Panc1 (cell line): ENCODE data around the gene KANK4. TPM values are rescaled to one million over a fixed set of nuclear protein-coding genes. Genes with fewer than 3 reads are reported as not detected.

Source experiments
- ATAC-seq: fragments of 200-7000 bp; cut with Tn5 transposase; 2 replicates; pipeline ENCODE4 v1.9.1; 2020; ENCODE audit warnings: mild to moderate bottlenecking, moderate library complexity
- BruUV-seq: library from RNA; stranded (reverse); fragments of 400-500 nt; replicated peaks from 2 replicates; lab custom pipeline; 2021; lab: Mats Ljungman, UMichigan
- CTCF ChIA-PET: fragments of 300-600 bp; sonication (Branson Sonifier 250); formaldehyde crosslinking; loops from one replicate; lab custom pipeline; 2022; ENCODE audit warnings: antibody characterized with exemption; lab: Charles Lee
- POLR2A ChIA-PET: fragments of 300-600 bp; sonication (Branson Sonifier 250); formaldehyde crosslinking; loops from one replicate; lab custom pipeline; 2022; ENCODE audit warnings: antibody characterized with exemption; lab: Charles Lee
- DNase-seq: peaks from one replicate; pipeline ENCODE4 v3.0.0-alpha.2; 2010; ENCODE audit warnings: low read depth, low spot score
- H3K27ac ChIP-seq: 2 replicates; pipeline ENCODE4 v1.5.1; 2011; ENCODE audit warnings: mild to moderate bottlenecking, low read length, inconsistent platforms
- H3K27me3 ChIP-seq: fragments of 200-500 bp; sonication (Bioruptor generic); 2 replicates; pipeline ENCODE4 v1.6.0; 2014; ENCODE audit warnings: low read length, inconsistent platforms; ENCODE audit not compliant: control insufficient read depth, insufficient read depth
- H3K36me3 ChIP-seq: fragments of 200-500 bp; sonication (Bioruptor generic); 2 replicates; pipeline ENCODE4 v1.5.1; 2014; ENCODE audit warnings: inconsistent platforms, mild to moderate bottlenecking, low read length, moderate library complexity; ENCODE audit not compliant: control insufficient read depth, insufficient read depth
- H3K4me1 ChIP-seq: 2 replicates; pipeline ENCODE4 v1.5.1; 2011; ENCODE audit warnings: inconsistent platforms, mild to moderate bottlenecking, low read length, moderate library complexity; ENCODE audit not compliant: control insufficient read depth, insufficient read depth
- H3K4me3 ChIP-seq, 2 experiments: 2 replicates each; pipeline ENCODE4 v1.5.1; 2011 to 2012; ENCODE audit warnings: low read depth in 2 of 2, low read length in 2 of 2, mild to moderate bottlenecking in 2 of 2, inconsistent platforms in 1 of 2, moderate library complexity in 1 of 2
- H3K9me3 ChIP-seq: fragments of 200-500 bp; sonication (Bioruptor generic); 2 replicates; pipeline ENCODE4 v1.5.1; 2014; ENCODE audit warnings: low read depth, mild to moderate bottlenecking, inconsistent platforms, low read length, moderate library complexity; ENCODE audit not compliant: control insufficient read depth, insufficient read depth
- POLR2AphosphoS5 ChIP-seq: IDR thresholded peaks from 2 replicates; pipeline ENCODE4 v1.6.1; 2012; ENCODE audit warnings: mild to moderate bottlenecking, low read depth, low read length, moderate library complexity
- SIN3A ChIP-seq: IDR thresholded peaks from 2 replicates; pipeline ENCODE4 v1.6.1; 2012; ENCODE audit warnings: low read depth, mild to moderate bottlenecking, low read length, moderate library complexity, borderline replicate concordance; ENCODE audit not compliant: insufficient read depth
- TCF7L2 ChIP-seq: IDR thresholded peaks from 2 replicates; pipeline ENCODE4 v1.6.1; 2011; ENCODE audit warnings: mild to moderate bottlenecking, low read depth, low read length, inconsistent platforms
- in situ Hi-C: cut with HindIII; loops from 2 replicates; pipeline ENCODE4 v1.10.0; 2016; ENCODE audit warnings: low sequenced_read_pairs, low pct_unique_long_range_greater_than_20kb
- intact Hi-C: fragments of 100-400 bp; cut with micrococcal nuclease; formaldehyde crosslinking; loops from one replicate; pipeline ENCODE4 v1.10.0; 2022; ENCODE audit not compliant: unreplicated experiment
- total RNA-seq: library from RNA; stranded (reverse); gene quantifications from one replicate; pipeline ENCODE4 v1.2.1, GENCODE V29; 2021; ENCODE audit not compliant: unreplicated experiment
- TF ChIP-seq, protein P1 (sequence below), 2 experiments: IDR thresholded peaks; 2 replicates each; pipeline ENCODE4 v1.6.1; 2011 to 2012; ENCODE audit warnings: low read depth in 2 of 2, control low read depth in 1 of 2, low read length in 1 of 2, mild to moderate bottlenecking in 1 of 2, moderate library complexity in 1 of 2; ENCODE audit not compliant: insufficient read depth in 1 of 2
- TF ChIP-seq, protein P2 (sequence below): fragments of 450-650 bp; IDR thresholded peaks from 2 replicates; pipeline ENCODE4 v1.5.1; 2017; ENCODE audit warnings: mild to moderate bottlenecking

KANK4 gene
- total RNA-seq, 1 experiment from 2014 or later: 0.18 TPM

DNA sequence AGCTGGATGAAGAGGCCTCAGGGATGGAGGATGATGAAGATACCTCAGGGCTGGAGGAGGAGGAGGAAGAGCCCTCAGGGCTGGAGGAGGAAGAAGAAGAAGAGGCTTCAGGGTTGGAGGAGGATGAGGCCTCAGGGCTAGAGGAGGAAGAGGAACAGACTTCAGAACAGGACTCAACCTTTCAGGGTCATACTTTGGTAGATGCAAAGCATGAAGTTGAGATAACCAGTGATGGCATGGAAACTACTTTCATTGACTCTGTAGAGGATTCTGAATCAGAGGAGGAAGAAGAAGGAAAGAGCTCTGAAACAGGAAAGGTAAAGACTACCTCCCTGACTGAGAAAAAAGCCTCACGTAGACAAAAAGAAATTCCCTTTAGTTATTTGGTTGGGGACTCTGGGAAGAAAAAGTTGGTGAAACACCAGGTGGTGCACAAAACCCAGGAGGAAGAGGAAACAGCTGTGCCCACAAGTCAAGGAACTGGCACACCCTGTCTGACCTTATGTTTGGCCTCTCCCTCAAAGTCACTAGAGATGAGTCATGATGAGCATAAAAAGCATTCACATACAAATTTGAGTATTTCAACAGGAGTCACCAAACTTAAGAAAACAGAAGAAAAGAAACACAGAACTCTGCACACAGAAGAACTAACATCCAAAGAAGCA is 109.2 kb downstream of the KANK4 start:
- TF ChIP-seq SIN3A: no peak
- no peak for TF ChIP-seq POLR2AphosphoS5
- TF ChIP-seq, protein P1, sequence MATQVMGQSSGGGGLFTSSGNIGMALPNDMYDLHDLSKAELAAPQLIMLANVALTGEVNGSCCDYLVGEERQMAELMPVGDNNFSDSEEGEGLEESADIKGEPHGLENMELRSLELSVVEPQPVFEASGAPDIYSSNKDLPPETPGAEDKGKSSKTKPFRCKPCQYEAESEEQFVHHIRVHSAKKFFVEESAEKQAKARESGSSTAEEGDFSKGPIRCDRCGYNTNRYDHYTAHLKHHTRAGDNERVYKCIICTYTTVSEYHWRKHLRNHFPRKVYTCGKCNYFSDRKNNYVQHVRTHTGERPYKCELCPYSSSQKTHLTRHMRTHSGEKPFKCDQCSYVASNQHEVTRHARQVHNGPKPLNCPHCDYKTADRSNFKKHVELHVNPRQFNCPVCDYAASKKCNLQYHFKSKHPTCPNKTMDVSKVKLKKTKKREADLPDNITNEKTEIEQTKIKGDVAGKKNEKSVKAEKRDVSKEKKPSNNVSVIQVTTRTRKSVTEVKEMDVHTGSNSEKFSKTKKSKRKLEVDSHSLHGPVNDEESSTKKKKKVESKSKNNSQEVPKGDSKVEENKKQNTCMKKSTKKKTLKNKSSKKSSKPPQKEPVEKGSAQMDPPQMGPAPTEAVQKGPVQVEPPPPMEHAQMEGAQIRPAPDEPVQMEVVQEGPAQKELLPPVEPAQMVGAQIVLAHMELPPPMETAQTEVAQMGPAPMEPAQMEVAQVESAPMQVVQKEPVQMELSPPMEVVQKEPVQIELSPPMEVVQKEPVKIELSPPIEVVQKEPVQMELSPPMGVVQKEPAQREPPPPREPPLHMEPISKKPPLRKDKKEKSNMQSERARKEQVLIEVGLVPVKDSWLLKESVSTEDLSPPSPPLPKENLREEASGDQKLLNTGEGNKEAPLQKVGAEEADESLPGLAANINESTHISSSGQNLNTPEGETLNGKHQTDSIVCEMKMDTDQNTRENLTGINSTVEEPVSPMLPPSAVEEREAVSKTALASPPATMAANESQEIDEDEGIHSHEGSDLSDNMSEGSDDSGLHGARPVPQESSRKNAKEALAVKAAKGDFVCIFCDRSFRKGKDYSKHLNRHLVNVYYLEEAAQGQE (IDR thresholded peaks at IDR 0.05; ENCODE audit: insufficient read depth in 1 of 2, low read depth in 2 of 2, low read length in 1 of 2): no peak
- TF ChIP-seq, protein P2, sequence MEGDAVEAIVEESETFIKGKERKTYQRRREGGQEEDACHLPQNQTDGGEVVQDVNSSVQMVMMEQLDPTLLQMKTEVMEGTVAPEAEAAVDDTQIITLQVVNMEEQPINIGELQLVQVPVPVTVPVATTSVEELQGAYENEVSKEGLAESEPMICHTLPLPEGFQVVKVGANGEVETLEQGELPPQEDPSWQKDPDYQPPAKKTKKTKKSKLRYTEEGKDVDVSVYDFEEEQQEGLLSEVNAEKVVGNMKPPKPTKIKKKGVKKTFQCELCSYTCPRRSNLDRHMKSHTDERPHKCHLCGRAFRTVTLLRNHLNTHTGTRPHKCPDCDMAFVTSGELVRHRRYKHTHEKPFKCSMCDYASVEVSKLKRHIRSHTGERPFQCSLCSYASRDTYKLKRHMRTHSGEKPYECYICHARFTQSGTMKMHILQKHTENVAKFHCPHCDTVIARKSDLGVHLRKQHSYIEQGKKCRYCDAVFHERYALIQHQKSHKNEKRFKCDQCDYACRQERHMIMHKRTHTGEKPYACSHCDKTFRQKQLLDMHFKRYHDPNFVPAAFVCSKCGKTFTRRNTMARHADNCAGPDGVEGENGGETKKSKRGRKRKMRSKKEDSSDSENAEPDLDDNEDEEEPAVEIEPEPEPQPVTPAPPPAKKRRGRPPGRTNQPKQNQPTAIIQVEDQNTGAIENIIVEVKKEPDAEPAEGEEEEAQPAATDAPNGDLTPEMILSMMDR: no peak
- TF ChIP-seq TCF7L2: no peak
- ChIA-PET CTCF (no interaction called here), POLR2A (no interaction called here)
- Histone ChIP-seq H3K36me3 (no peaks in the 10 kb centered on the region), H3K4me3 (no peak overlapping the region), H3K27ac (no peak overlapping the region), H3K4me1 (no peaks in the 10 kb centered on the region), H3K27me3 (no peaks in the 10 kb centered on the region), H3K9me3 (peaks cover 12% of the 10 kb centered on the region)
- intact Hi-C loops (no loop called here), in situ Hi-C loops (no loop called here)
- DNase-seq (no peak), ATAC-seq (no peak)
- BruUV-seq: no TSS peak

DNA sequence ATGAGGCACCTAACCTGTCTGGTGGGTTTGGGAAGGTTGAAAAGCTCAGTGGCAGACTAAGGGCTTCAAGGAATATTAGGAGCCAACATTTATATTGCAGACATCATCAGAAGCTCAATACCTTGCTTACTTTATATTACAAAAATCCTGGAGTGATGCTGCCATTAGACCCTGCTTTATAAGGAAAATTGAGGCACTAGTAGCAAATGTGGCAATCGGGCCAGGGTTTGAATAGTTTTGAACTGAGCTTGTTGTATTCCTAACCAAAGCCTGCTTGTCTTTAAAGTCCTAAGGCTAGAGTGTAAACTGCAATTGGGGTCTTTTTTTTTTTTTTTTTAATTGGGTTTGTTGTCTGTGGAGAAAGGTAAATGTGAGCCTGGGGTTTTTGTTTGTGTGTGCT is 110.3 kb downstream of the KANK4 start:
- in situ Hi-C loops: no loop called here
- no peaks in the 10 kb centered on the region for H3K36me3 ChIP-seq
- no peaks in the 10 kb centered on the region for H3K4me1 ChIP-seq
- no peak for ATAC-seq
- DNase-seq: no peak
- no peak overlapping the region for H3K27ac ChIP-seq
- no peaks in the 10 kb centered on the region for H3K27me3 ChIP-seq
- POLR2A ChIA-PET: no interaction called here
- TF ChIP-seq, protein P1 (IDR thresholded peaks at IDR 0.05; ENCODE audit: insufficient read depth in 1 of 2, low read depth in 2 of 2, low read length in 1 of 2): no peak
- TF ChIP-seq TCF7L2: no peak
- TF ChIP-seq, protein P2: no peak
- TF ChIP-seq SIN3A: no peak
- TF ChIP-seq POLR2AphosphoS5: no peak
- H3K4me3 ChIP-seq: no peak overlapping the region
- CTCF ChIA-PET: no interaction called here
- intact Hi-C loops: no loop called here
- no TSS peak for BruUV-seq
- H3K9me3 ChIP-seq: peaks cover 12% of the 10 kb centered on the region
